DLD1 (cell line): ENCODE data around the gene RXFP4.
"Not testable (repeated sequence)": the region's sequence is repeated elsewhere in the genome, so short reads cannot be mapped to it uniquely, and the experiment has no call there.

Source experiments
- in situ Hi-C: cut with HindIII; loops from 2 replicates; pipeline ENCODE4 v1.10.0; 2017; ENCODE audit warnings: low sequenced_read_pairs

Gene RXFP4

GRCh38 chr1:155929057-155929456 lies 12.4 kb upstream of the RXFP4 start:
- in situ Hi-C loops = no loop called here

GRCh38 chr1:155930725-155931124 lies 10.7 kb upstream of the RXFP4 start:
- in situ Hi-C loops = not testable (repeated sequence)

- in situ Hi-C loops = no loop called here
Measured at GRCh38 chr1:155931332-155932038, 10.0 kb upstream of the RXFP4 start.

- in situ Hi-C loops = no loop called here
Measured at GRCh38 chr1:155932081-155932480, 9.4 kb upstream of the RXFP4 start.

GRCh38 chr1:155932487-155932886 lies 9.0 kb upstream of the RXFP4 start:
- in situ Hi-C loops = no loop called here

- in situ Hi-C loops = no loop called here
Measured at GRCh38 chr1:155933591-155934096, 7.8 kb upstream of the RXFP4 start.

- in situ Hi-C loops = no loop called here
Measured at GRCh38 chr1:155934097-155934935, 7.1 kb upstream of the RXFP4 start, which contains the start of gene KHDC4. Gene KHDC4 (minus strand): TSS chr1:155934413. CDS start chr1:155934373, 40 bp downstream.

- in situ Hi-C loops = no loop called here
Measured at GRCh38 chr1:155934936-155935590, 6.4 kb upstream of the RXFP4 start.

GRCh38 chr1:155938220-155938627 lies 3.2 kb upstream of the RXFP4 start:
- in situ Hi-C loops = no loop called here

GRCh38 chr1:155940482-155940992 lies 901 bp upstream of the RXFP4 start:
- in situ Hi-C loops = no loop called here

GRCh38 chr1:155941845-155942531 lies 550 bp downstream of the RXFP4 start:
- in situ Hi-C loops = no loop called here

GRCh38 chr1:155942578-155943141 lies 1.2 kb downstream of the RXFP4 start:
- in situ Hi-C loops = no loop called here

- in situ Hi-C loops = no loop called here
Measured at GRCh38 chr1:155944444-155944799, 3.0 kb downstream of the RXFP4 start.

GRCh38 chr1:155946633-155947219 lies 5.3 kb downstream of the RXFP4 start:
- in situ Hi-C loops = no loop called here

GRCh38 chr1:155947292-155947691 lies 5.9 kb downstream of the RXFP4 start:
- in situ Hi-C loops = no loop called here

- in situ Hi-C loops = no loop called here
Measured at GRCh38 chr1:155947741-155948140, 6.3 kb downstream of the RXFP4 start.

GRCh38 chr1:155950829-155951228 lies 9.4 kb downstream of the RXFP4 start:
- in situ Hi-C loops = no loop called here

GRCh38 chr1:155951753-155952504 lies 10.5 kb downstream of the RXFP4 start:
- in situ Hi-C loops = no loop called here

GRCh38 chr1:155952505-155952890 lies 11.1 kb downstream of the RXFP4 start:
- in situ Hi-C loops = no loop called here
